ENCODE results near the gene GLIS1.

- no peak for TF ChIP-seq CTCF (IDR thresholded peaks at IDR 0.05; ENCODE audit: low read depth, low read length, poor library complexity, severe bottlenecking)
- TF ChIP-seq EZH2phosphoT487 (IDR thresholded peaks at IDR 0.05; ENCODE audit: borderline replicate concordance, low read length): no peak
Observed at GRCh38 chr1:53482441-53483153, 256.4 kb downstream of the GLIS1 start.

Data from DOHH2 (cell line).